Activated CD8-positive, alpha-beta T cell treated with anti-CD3 and anti-CD28 coated beads for 36 hours (primary cell): Measurements from ENCODE around the gene HOXC11. TPM values are rescaled to one million over a fixed set of nuclear protein-coding genes. Genes with fewer than 3 reads are reported as not detected.

ENCODE experiments used
- ATAC-seq: fragments of 200-7000 bp; cut with Tn5 transposase; one replicate; pipeline ENCODE4 v1.10.0; 2021; ENCODE audit warnings: mild to moderate bottlenecking, moderate library complexity
- CTCF ChIA-PET: fragments of 350-600 bp; sonication (Branson Sonifier 250); formaldehyde crosslinking; loops from one replicate; lab custom pipeline; 2021; ENCODE audit warnings: antibody characterized with exemption; lab: Charles Lee
- POLR2A ChIA-PET: fragments of 350-600 bp; sonication (Branson Sonifier 250); formaldehyde crosslinking; loops from one replicate; lab custom pipeline; 2021; ENCODE audit warnings: antibody characterized with exemption; lab: Charles Lee
- DNase-seq: peaks from one replicate; pipeline ENCODE4 v3.0.0-alpha.2; 2020
- H3K27ac Mint-ChIP-seq: one replicate; pipeline ENCODE4 v1.8.0; 2021; ENCODE audit warnings: mild to moderate bottlenecking, mixed read lengths
- H3K27me3 Mint-ChIP-seq: one replicate; pipeline ENCODE4 v1.8.0; 2021; ENCODE audit warnings: mixed read lengths
- H3K36me3 Mint-ChIP-seq: one replicate; pipeline ENCODE4 v1.8.0; 2021; ENCODE audit warnings: low read depth, mixed read lengths
- H3K4me1 Mint-ChIP-seq: one replicate; pipeline ENCODE4 v1.8.0; 2021; ENCODE audit warnings: low read depth, mixed read lengths
- H3K4me3 Mint-ChIP-seq: one replicate; pipeline ENCODE4 v1.8.0; 2021; ENCODE audit warnings: mild to moderate bottlenecking, moderate library complexity, mixed read lengths
- H3K9me3 Mint-ChIP-seq: one replicate; pipeline ENCODE4 v1.8.0; 2021; ENCODE audit warnings: mixed read lengths
- CTCF ChIP-seq: fragments of 200-600 bp; IDR thresholded peaks from one replicate; pipeline ENCODE4 v1.8.0; 2022; ENCODE audit warnings: antibody characterized with exemption, mild to moderate bottlenecking
- intact Hi-C: fragments of 100-400 bp; cut with micrococcal nuclease; formaldehyde crosslinking; loops from one replicate; pipeline ENCODE4 v1.10.0; 2022
- total RNA-seq, 2 experiments: library from RNA; stranded (reverse); gene quantifications; one replicate each; pipeline ENCODE4 v1.2.3, GENCODE V29; 2021

Gene HOXC11
- total RNA-seq, 2 experiments from 2014 or later = not detected

GRCh38 chr12:53994264-53995001 lies 21.5 kb downstream of the HOXC11 start:
- TF ChIP-seq CTCF = no peak

GRCh38 chr12:53995002-53995377 lies 22.1 kb downstream of the HOXC11 start:
- H3K4me1 Mint-ChIP-seq = peaks cover 41% of the 10 kb centered on the region

More at GRCh38 chr12:53994264-53995001, 21.5 kb downstream of the HOXC11 start:
- H3K4me3 Mint-ChIP-seq = peak overlapping the region; percentile 62
- ATAC-seq (no peak), DNase-seq (no peak)
- intact Hi-C loops = loop anchor here (5.0 kb wide), 1 partner anchor 37 kb away; no protein-coding TSS in a partner anchor
- H3K27me3 Mint-ChIP-seq = peaks cover 88% of the 10 kb centered on the region
- POLR2A ChIA-PET = no interaction called here
- no peak overlapping the region for H3K27ac Mint-ChIP-seq
- no peaks in the 10 kb centered on the region for H3K9me3 Mint-ChIP-seq
- peaks cover 41% of the 10 kb centered on the region for H3K4me1 Mint-ChIP-seq
- CTCF ChIA-PET = interaction anchor here (1.3 to 1.6 kb wide), 2 partner anchors 10 to 50 kb away, joined by 3 to 5 read pairs; partner anchors contain the start of gene HOXC10
- H3K36me3 Mint-ChIP-seq = peaks cover 2% of the 10 kb centered on the region

GRCh38 chr12:53995378-53996239 lies 22.7 kb downstream of the HOXC11 start:
- Mint-ChIP-seq H3K9me3 (no peaks in the 10 kb centered on the region), H3K36me3 (peaks cover 2% of the 10 kb centered on the region), H3K4me3 (peak overlapping the region; percentile 62), H3K27me3 (peaks cover 85% of the 10 kb centered on the region), H3K27ac (no peak overlapping the region), H3K4me1 (peaks cover 36% of the 10 kb centered on the region)
- POLR2A ChIA-PET = interaction anchor here (0.5 to 0.9 kb wide), 2 partner anchors 10 to 539 kb away, joined by 3 read pairs; no protein-coding TSS in a partner anchor
- ATAC-seq (peak; percentile 40), DNase-seq (peak; percentile 47)
- intact Hi-C loops = no loop called here
- no peak for TF ChIP-seq CTCF
- CTCF ChIA-PET = interaction anchor here (0.9 to 2.7 kb wide), 6 partner anchors 9 to 213 kb away, joined by 3 to 8 read pairs (median 4); partner anchors contain the start of gene HOXC5

More at GRCh38 chr12:53995002-53995377, 22.1 kb downstream of the HOXC11 start:
- CTCF ChIA-PET = interaction anchor here (1.4 to 2.7 kb wide), 2 partner anchors 38 to 213 kb away, joined by 5 to 8 read pairs; partner anchors contain the start of gene HOXC5
- peaks cover 86% of the 10 kb centered on the region for H3K27me3 Mint-ChIP-seq
- H3K9me3 Mint-ChIP-seq = no peaks in the 10 kb centered on the region
- no peak for TF ChIP-seq CTCF
- ATAC-seq (peak; percentile 51), DNase-seq (no peak)
- peaks cover 2% of the 10 kb centered on the region for H3K36me3 Mint-ChIP-seq
- no peak overlapping the region for H3K27ac Mint-ChIP-seq
- intact Hi-C loops = no loop called here
- POLR2A ChIA-PET = no interaction called here
- peak overlapping the region; percentile 62 for H3K4me3 Mint-ChIP-seq

GRCh38 chr12:53996240-53997203 lies 23.6 kb downstream of the HOXC11 start:
- intact Hi-C loops = no loop called here
- Mint-ChIP-seq H3K4me3 (peak overlapping the region; percentile 62), H3K4me1 (peaks cover 36% of the 10 kb centered on the region), H3K27ac (no peak overlapping the region), H3K27me3 (peaks cover 86% of the 10 kb centered on the region), H3K36me3 (peaks cover 2% of the 10 kb centered on the region), H3K9me3 (no peaks in the 10 kb centered on the region)
- ATAC-seq = no peak
- no peak for DNase-seq
- CTCF ChIA-PET = interaction anchor here (0.8 to 6.7 kb wide), 9 partner anchors 8 to 253 kb away, joined by 3 to 58 read pairs (median 4); partner anchors contain the start of genes HOXC10 and HOXC5
- POLR2A ChIA-PET = interaction anchor here (0.5 to 2.5 kb wide), 3 partner anchors 10 to 538 kb away, joined by 3 to 7 read pairs (median 3); no protein-coding TSS in a partner anchor
- no peak for TF ChIP-seq CTCF
